Bone marrow (tissue), 2 donors: ENCODE data around the gene NT5C3A.
"Not testable (repeated sequence)": the region's sequence is repeated elsewhere in the genome, so short reads cannot be mapped to it uniquely, and the experiment has no call there.

Experiments
- DNase-seq, 2 donors: peaks; one replicate each; lab custom pipeline; 2025; lab: John Stamatoyannopoulos, UW

The NT5C3A gene

DNA sequence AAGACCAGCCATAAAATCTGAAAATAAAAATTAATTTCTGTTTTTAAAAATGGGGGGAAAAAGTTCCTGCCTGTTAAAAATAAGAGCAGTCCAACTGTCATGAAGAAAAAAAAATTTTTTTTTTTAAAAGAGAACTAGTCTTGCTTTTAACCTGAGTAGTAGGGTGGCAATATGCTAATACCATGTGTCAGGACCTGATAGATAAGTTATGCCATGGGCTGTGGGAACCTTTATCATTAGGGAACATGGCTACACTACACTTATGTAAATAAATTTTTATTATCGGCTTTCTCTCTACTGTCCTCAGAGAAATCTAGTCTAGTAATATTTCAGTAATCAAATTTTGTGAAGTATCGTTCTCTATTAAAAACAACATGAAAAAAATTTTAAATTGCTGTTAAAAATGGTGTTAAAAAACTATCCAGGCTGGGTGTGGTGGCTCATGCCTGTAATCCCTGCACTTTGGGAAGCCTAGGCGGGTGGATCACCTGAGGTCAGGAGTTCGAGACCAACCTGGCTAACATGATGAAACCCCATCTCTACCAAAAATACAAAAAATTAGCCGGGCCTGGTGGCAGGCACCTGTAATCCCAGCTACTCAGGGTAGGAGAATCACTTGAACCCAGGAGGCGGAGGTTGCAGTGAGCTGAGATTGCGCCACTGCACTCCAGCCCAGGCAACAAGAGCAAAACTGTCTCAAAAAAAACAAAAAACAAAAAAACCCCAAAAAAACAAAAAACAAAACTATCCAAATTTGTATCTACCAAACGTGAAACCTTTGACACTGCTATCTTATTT, 20.7 kb downstream of the NT5C3A start:
- DNase-seq: no peak

DNA sequence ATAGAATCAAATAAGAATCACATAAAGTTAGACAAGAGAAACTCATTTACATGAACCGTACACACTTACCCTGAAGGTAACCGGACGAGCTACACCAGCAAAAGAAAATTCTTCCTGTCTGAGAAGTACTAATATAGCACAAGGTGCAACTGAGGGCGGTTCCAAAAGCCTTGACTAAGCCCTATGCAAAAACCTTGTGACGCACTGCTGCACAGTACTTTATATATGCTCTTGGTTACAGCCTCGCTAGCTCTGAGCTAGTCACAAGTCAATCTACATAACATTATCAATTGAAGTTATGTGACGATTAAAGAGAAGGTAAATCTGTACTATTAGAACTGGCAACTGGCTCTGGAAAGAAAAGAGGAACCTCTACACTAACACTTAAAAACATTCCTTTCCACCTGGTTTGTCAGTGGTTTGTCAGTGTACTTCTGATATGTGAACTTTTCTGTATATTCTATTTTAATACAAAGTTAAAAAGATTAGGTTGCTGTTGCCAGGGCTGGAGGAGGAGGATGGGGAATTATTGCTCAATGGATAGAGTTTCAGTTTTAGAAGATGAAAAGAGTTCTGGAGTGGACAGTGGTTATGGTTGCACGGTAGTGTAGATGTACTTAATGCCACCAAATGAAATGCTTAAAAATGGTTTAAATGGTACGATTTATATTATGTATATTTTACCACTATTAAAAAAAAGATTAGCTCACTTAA, 21.6 kb downstream of the NT5C3A start:
- DNase-seq: peak in 1 of 2 donors; percentile 45

DNA sequence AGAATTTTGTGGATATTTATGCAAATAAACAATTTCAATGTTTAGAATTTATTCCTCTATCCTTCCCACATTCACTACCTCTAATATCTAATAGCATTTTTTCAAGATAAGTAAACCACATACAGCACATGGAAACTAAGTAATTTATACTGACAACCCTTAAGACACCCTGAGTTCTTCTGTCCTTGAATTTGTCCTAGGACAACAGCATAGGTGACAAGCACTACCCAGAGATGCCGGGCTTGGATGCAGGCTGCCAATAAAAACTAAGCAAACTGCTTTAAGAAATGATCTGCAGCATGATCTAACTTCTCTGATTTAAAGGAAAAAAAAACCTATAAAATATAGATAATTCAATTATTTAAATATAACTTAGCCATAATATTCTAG, 22.7 kb downstream of the NT5C3A start:
- DNase-seq: no peak

- DNase-seq: peak in 1 of 2 donors; percentile 55
Observed at GRCh38 chr7:33039257-33039902, 23.2 kb downstream of the NT5C3A start.

DNA sequence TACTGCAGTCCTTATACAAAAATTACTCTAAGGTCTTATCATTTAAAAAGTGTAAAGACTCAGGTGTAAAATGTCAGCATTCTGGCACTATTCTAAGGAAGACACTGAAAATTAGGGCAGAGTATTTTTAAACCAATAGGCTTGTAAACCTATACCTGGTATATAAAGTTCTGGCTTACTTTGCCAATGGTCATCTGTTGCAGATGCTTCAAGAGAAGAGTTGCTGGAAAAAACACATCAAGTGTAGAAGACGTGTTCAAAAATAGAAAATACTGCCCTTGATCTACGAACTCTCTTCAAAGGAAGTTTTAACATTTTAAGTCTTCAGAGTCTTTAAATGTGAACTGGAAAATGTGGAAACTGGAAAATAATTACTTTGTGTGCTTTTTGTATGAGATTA, 23.9 kb downstream of the NT5C3A start:
- DNase-seq: no peak

DNA sequence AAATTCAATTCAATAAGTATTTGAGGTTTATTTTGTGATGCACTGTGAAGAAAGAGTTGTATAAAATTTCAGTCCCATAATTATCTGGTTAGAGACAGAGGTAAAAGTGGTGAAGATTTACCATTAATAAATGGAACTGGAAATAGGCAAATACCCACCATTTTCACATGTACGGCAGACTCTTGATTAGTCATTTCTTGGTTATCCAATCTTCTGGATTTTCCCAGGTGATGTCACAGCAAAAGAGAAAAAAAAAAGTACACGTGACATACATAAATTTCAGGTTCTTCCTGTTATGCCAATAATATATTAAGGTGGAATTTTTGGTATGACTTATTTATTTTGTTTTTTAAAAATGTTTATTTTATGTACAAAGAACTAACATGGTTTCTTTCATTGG, 26.8 kb downstream of the NT5C3A start:
- DNase-seq: no peak

- DNase-seq: no peak
Observed at GRCh38 chr7:33024189-33024757, 38.3 kb downstream of the NT5C3A start.

DNA sequence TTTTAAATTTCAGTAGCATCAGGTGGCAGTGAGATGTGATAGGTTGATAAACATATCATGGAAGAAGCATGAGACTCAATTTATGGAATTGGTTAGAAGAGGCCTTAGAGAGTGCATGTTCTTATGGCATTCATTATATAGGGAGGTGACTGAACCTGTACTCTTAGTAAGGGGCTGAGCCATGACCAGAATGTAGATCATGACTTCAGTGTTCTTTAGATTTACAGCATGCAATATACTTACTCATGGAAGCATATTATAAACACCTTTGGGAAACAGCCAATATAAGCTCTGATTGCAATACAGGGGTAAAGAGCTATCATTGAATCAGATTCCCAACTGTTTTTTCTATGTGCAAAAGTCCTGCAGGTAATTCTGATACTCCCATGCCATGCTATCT, 50.2 kb downstream of the NT5C3A start:
- DNase-seq: no peak

GRCh38 chr7:33009734-33010133, 52.8 kb downstream of the NT5C3A start:
- DNase-seq: no peak

GRCh38 chr7:33005690-33006089, 56.9 kb downstream of the NT5C3A start:
- not testable (repeated sequence) for DNase-seq

DNA sequence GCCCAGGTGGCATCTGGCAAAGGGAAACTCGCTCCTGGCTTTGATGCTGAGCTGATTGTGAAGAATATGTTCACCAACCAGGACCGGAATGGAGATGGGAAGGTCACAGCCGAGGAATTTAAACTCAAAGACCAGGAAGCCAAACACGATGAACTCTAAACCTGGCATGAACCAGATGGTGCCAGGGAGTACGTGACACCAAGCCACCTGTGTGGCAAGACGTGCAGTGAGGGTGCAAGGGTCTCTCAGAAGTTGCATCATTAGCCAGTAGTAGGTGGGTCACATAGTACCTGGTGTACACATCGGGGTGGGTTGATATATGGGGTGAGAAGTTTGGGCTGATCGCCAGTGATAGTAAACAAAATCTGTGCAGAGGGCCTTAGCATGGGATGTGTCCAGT, 57.4 kb downstream of the NT5C3A start:
- DNase-seq: not testable (repeated sequence)

GRCh38 chr7:33004104-33004616, 58.4 kb downstream of the NT5C3A start:
- DNase-seq: not testable (repeated sequence)

- not testable (repeated sequence) for DNase-seq
Observed at GRCh38 chr7:33003111-33003510, 59.5 kb downstream of the NT5C3A start.

DNA sequence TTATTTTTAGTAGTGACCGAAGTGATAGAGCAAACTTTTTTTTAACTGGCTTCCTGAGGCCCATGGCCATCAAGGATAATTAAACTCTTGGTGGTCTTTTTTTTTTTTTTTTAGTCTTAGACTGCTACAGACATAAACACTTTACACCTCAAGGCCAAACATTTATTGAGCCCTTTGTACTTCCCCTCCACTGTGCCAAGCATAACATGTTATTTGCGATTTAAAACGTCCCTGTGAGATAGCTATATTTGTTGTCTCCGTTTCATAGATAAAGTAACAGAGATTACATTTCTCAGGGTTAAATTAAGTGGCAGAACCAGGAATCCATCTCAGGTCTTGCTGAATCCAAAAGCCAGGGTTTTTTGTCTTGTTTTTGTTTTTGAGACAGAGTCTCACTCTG, 63.2 kb downstream of the NT5C3A start:
- not testable (repeated sequence) for DNase-seq

DNA sequence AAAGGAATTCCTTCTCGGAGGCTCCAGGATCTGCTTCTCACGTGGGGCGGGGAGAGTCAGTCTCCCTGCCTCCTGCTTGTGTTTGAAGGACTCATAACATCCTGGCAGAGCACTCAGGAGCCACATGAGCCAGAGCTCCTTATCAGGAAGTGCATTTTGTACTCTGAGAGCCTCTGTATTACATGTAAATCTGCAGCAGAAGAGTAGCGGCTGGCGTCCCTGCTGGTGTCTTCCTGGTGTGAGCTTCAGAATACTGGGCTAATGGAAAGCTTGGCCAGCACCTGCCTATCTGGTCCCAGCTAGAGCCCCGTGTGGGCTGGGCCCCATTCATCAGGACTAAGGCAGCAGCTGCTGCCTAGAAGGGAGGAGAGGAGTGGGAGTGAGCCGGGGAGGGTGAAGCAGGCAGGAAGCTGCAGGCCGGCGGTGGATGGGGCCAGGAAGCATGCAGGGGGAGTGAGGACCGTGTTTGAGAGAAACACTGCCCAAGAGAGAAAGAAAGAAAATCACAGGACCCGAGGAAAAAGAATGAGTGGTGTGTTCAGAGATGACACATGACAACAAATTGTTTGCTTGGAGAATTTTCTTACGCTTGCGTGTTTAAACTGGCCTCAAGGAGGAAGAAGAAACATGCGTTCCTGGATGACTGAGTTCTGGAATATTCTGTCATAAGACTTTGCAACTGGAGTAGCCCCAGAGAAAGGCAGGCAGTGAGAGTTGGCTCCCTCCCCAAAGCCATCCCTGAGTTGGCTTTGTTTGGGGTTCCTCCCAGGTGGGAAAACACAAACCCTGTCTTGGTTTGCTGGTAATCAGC, 64.0 kb downstream of the NT5C3A start:
- DNase-seq: not testable (repeated sequence)

- not testable (repeated sequence) for DNase-seq
Observed at GRCh38 chr7:32997956-32998355, 64.6 kb downstream of the NT5C3A start.

DNA sequence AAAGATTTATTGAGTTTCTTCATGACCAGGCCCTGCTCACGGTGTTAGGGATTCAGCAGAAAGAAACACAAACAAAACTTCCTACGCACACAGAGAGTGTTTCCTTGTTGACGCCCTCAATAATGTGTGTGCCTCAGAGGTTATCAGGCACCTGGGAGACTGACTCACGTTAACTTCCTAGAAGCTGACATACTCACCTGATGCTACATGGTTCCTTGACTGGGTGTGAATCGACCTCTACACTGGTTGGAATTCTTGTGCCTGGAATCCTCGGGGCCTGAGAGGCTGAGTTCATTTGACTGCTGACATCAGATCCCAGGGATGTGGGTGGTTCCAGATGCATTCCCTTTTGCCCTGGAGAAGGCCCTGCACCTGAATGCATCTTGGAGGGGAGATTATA, 69.8 kb downstream of the NT5C3A start:
- DNase-seq: not testable (repeated sequence)

- DNase-seq: not testable (repeated sequence)
Observed at GRCh38 chr7:32991975-32992700, 70.4 kb downstream of the NT5C3A start.

DNA sequence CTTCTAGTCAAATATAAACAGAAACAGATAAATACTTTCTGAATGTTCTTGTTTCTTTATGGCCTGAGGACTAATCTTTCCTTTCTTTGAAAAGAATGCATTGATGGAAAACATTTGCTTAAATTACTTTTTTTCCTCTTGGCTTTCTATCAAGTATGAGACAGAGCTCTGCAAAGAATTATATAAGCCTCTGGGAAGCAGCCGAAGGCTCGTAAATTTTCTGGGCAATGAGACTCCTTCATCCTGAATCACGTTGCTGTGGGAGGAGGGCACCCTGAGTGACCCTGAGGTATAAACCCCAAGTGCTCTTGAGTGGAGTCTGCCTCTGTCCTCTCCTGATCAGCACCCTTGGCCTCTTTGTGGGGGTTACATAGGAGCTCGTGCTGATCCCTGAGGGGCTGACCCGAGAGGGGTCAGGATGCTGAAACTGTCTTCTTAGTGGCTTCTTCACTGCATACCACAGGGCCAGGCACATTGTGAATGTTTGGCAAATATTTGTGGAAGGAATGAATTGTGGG, 71.4 kb downstream of the NT5C3A start:
- DNase-seq: not testable (repeated sequence)

DNA sequence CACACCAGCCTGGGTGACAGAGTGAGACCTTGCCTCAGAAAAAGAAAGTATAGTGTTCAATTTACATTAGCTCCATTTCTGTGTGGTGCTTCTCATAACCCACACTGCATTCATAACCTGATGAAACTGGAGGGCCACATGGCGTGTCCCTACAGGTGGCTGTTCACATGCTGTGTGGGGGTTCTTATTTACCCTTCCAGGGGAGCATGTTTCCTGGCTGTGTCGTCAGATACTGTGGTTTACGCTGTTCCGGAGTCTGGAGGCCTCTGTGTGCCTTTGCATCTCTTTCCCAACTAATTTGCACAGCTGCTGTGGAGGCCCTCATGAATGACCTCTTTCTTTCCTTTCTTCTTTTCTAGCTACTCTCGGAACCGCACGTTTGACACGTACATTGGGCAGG, 74.4 kb downstream of the NT5C3A start:
- DNase-seq: not testable (repeated sequence)
